Right cardiac atrium (tissue), 5 donors: ENCODE measurements around the gene ZNF521. TPM values are rescaled to one million over a fixed set of nuclear protein-coding genes. Genes with fewer than 3 reads are reported as not detected.
"Not testable (repeated sequence)": the region's sequence is repeated elsewhere in the genome, so short reads cannot be mapped to it uniquely, and the experiment has no call there.

Source experiments
- ATAC-seq, 2 donors: fragments of 200-7000 bp; cut with Tn5 transposase; one replicate each; pipeline versions ENCODE4 v1.8.0 to v1.9.1; 2020; ENCODE audit warnings: moderate library complexity in 2 of 2, mild to moderate bottlenecking in 1 of 2
- DNase-seq, 3 donors: peaks; one replicate each; pipeline ENCODE4 v3.0.0-alpha.2; 2020
- H3K27ac ChIP-seq: one replicate; pipeline ENCODE4 v1.5.1; 2013; ENCODE audit warnings: mild to moderate bottlenecking, low read length, control low read depth, moderate library complexity
- H3K27me3 ChIP-seq: one replicate; pipeline ENCODE4 v1.6.1; 2013; ENCODE audit not compliant: control insufficient read depth, insufficient read depth
- H3K4me1 ChIP-seq: one replicate; pipeline ENCODE4 v1.6.1; 2013; ENCODE audit warnings: low read length; ENCODE audit not compliant: control insufficient read depth, insufficient read depth
- H3K4me3 ChIP-seq: one replicate; pipeline ENCODE4 v1.5.1; 2013; ENCODE audit warnings: low read length, control low read depth
- H3K9me3 ChIP-seq: one replicate; pipeline ENCODE4 v1.6.1; 2013; ENCODE audit warnings: low read length; ENCODE audit not compliant: control insufficient read depth
- WGBS: extraction: QIAGEN DNeasy Blood & Tissue Kit; methylation state at CpG from one replicate; pipeline ENCODE4 v1.1.7; 2013; 5-methylcytosine and 5-hydroxymethylcytosine counted together
- intact Hi-C, 4 donors: fragments of 100-400 bp; cut with DNase I; formaldehyde crosslinking; loops; one replicate each; pipeline versions ENCODE4 v1.11.0 to v1.14.0; 2022 to 2023
- polyA plus RNA-seq: library from polyadenylated mRNA; stranded (reverse); fragments of 200-250 nt; gene quantifications from one replicate; pipeline ENCODE4 v1.2.3, GENCODE V29; 2013
- total RNA-seq, 4 donors: library from RNA; stranded (reverse); fragmentation: NEBNext Ultra II Directional; extraction: Animal tissue kit (Norgen Biotek cat#: 25700); gene quantifications; one replicate each; pipeline ENCODE4 v1.2.1, GENCODE V29; 2021
- donor health status: healthy with polysubstance abuse.
- donor health status: DM: no; HTN: yes; CAD: no.
- donor health status: DM: no; HTN: no; CAD: no.
- donor health status: DM: no; HTN: yes; CAD: no; lungs with severe emphysema.
- donor health status: DM: yes; HTN: yes; CAD: no.

ZNF521 gene
- total and polyA plus RNA-seq, 5 donors, result 7.2 to 54.5 (median 38.8) TPM

DNA sequence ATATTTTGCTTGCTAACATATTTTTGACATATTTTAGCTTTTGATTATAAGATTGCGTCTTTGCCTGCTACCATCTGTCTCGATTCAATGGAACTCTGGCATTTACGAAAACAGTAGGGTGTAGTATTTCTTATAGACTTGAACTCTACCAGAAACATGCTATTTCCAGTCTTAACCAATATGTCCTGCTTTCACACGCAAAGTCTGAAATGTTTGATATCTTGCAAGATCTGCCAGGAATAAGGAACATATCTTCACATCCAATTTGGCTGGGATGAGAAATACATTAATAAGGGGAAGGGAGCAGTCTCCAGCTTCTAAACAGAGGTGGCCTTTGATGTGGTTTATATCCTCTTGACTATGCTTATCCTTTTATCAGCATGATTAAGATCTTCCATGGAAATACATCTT, 299.4 kb downstream of the ZNF521 start:
- ATAC-seq (no peak), DNase-seq (no peak)
- Histone ChIP-seq H3K9me3 (no peaks in the 10 kb centered on the region), H3K27ac (no peak overlapping the region), H3K27me3 (no peaks in the 10 kb centered on the region), H3K4me1 (no peaks in the 10 kb centered on the region), H3K4me3 (no peak overlapping the region)
- intact Hi-C loops, result no loop called here
- 93% methylated on average over 4 of the region's 4 CpGs for WGBS

DNA sequence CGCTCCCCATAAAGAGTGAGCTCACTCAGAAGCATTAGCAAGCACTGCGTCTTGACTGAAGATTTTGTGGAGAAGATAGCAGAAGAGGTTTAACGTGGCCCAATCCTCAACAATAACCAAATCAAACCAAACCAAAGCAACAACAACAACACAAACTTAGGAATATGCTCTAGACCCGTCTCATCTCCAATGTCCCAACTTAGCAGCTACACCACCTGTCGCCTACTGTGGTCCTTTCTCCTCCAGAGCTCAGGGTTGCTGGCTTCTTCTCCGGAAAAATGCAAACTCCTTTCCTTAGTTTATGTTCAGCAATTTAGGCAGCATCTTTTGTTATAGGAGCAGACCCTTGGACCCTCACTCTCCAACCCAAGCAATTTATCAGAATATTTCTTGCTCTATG, 301.4 kb downstream of the ZNF521 start:
- Histone ChIP-seq H3K27me3 (no peaks in the 10 kb centered on the region), H3K27ac (no peak overlapping the region), H3K4me1 (no peaks in the 10 kb centered on the region), H3K4me3 (no peak overlapping the region), H3K9me3 (no peaks in the 10 kb centered on the region)
- intact Hi-C loops, result no loop called here
- no peak for ATAC-seq
- no peak for DNase-seq
- 92% methylated on average over 6 of the region's 6 CpGs for WGBS

DNA sequence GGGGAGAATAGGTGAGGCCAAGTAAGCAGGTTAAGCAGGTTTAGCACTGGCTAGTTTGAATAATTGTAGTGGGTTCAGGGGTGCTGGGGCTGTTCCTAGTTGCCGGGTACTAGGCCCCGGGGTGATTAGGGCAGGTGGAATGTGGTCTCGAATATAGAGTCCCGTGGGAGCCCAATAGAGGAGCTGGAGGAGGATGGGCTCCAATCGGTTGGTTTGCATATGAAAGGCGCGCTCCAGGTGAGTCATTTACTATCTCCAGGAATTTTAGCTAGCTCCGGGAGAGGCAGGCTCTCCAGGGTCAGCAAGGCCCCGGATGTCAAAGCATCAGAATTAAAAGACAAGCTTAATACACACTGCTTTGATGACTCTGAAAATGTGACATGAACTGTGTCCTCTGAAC, 304.0 kb downstream of the ZNF521 start:
- Histone ChIP-seq H3K27me3 (no peaks in the 10 kb centered on the region), H3K27ac (no peak overlapping the region), H3K4me1 (no peaks in the 10 kb centered on the region), H3K9me3 (no peaks in the 10 kb centered on the region), H3K4me3 (no peak overlapping the region)
- 65% methylated on average over 9 of the region's 9 CpGs for WGBS
- intact Hi-C loops, result loop anchor here in 1 of 4 donors (10.0 kb wide), 1 partner anchor 847 kb away; no protein-coding TSS in a partner anchor
- DNase-seq, result no peak
- ATAC-seq, result no peak

DNA sequence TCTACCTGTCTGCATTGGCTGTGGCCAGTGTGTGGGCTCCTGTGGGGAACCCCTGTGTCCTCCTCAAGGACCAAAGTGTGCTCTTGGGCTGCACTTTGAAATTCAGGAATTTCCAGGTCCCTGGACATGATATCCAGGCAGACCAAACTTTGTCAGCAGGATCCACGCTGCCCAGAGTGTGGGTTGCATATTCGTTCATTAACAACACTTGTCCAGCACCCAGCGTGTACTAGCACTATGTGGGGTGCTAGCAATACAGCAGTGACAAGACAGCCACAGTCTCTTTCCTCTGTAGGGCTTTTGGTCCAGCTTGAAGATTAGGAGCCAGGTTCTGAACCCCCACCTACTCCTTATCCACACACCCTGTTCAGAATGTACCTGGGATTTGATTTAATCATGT, 304.5 kb downstream of the ZNF521 start:
- ATAC-seq (no peak), DNase-seq (no peak)
- Histone ChIP-seq H3K4me1 (no peaks in the 10 kb centered on the region), H3K4me3 (no peak overlapping the region), H3K27ac (no peak overlapping the region), H3K9me3 (no peaks in the 10 kb centered on the region), H3K27me3 (no peaks in the 10 kb centered on the region)
- 93% methylated on average over 3 of the region's 3 CpGs for WGBS
- intact Hi-C loops, result loop anchor here in 1 of 4 donors (10.0 kb wide), 1 partner anchor 847 kb away; no protein-coding TSS in a partner anchor

DNA sequence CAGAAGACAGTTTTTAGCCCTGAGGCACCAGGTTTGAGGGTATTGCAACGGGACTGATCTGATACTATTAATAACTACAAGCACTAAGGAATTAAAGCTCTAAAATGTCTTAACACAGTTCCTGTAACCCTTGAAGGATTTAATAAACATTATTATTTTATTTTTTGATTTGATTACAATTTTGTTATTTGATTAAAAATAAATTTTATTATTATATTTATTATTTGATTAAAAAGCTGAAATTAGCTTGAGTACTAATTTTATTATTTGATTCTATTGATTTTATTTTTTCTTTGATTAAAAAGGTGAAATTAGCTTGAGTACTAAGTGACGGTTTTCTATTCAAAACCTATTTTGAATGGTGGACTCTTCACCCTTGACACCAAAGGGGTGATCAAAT, 307.3 kb downstream of the ZNF521 start:
- intact Hi-C loops, result loop anchor here in 1 of 4 donors (10.0 kb wide), 1 partner anchor 850 kb away; no protein-coding TSS in a partner anchor
- H3K27me3 ChIP-seq, result no peaks in the 10 kb centered on the region
- H3K4me3 ChIP-seq, result no peak overlapping the region
- H3K4me1 ChIP-seq, result no peaks in the 10 kb centered on the region
- no peaks in the 10 kb centered on the region for H3K9me3 ChIP-seq
- no peak overlapping the region for H3K27ac ChIP-seq
- 45% methylated on average over 2 of the region's 2 CpGs for WGBS
- ATAC-seq, result no peak
- DNase-seq, result no peak

DNA sequence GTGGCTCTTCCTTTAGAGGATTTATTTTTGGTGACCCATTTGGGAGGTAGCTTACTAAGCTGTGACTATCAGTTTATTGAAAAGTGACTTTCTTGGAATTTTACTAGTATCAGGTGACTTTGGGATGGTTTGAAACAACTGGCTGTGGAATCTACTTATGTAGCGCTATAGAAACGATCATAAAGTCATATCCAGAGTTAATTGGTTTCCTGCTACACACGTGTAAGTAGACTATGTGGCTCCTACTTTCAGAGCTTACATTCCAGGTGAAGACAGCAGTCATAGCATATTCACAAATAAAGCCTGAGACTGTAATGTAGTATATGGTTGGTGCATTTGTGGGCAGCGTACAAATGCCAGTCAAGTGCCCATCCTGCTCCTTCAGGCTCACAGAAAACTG, 308.9 kb downstream of the ZNF521 start:
- DNase-seq (no peak), ATAC-seq (no peak)
- H3K27ac ChIP-seq, result no peak overlapping the region
- H3K4me3 ChIP-seq, result no peak overlapping the region
- intact Hi-C loops, result loop anchor here in 1 of 4 donors (10.0 kb wide), 1 partner anchor 852 kb away; no protein-coding TSS in a partner anchor
- H3K4me1 ChIP-seq, result no peaks in the 10 kb centered on the region
- 82% methylated on average over 4 of the region's 4 CpGs for whole genome bisulfite sequencing
- H3K27me3 ChIP-seq, result no peaks in the 10 kb centered on the region
- no peaks in the 10 kb centered on the region for H3K9me3 ChIP-seq

DNA sequence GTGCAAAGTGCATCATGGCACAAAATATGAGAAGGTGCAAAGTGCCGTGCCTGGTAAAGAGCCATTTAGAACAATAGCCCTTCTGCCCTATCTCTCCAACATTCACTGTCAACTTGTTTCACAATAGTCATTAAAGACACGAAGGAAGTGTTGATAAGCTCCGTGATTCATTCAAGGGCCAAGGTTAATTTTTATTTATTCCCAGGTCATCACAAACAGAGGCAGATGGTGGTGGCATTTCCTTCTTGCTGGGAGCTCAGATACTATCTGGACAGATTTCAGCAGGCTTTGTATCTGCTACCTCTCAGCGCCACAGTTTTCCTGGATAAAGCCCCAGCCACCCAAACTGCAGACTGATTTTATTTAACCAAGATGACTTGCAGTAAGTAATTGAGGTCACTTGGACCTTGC, 309.3 kb downstream of the ZNF521 start:
- intact Hi-C loops, result loop anchor here in 1 of 4 donors (10.0 kb wide), 1 partner anchor 852 kb away; no protein-coding TSS in a partner anchor
- DNase-seq (no peak), ATAC-seq (peak; percentile 63 to 72)
- Histone ChIP-seq H3K9me3 (no peaks in the 10 kb centered on the region), H3K4me3 (no peak overlapping the region), H3K27me3 (no peaks in the 10 kb centered on the region), H3K4me1 (no peaks in the 10 kb centered on the region), H3K27ac (no peak overlapping the region)
- 20% methylated on average over 4 of the region's 4 CpGs for WGBS

DNA sequence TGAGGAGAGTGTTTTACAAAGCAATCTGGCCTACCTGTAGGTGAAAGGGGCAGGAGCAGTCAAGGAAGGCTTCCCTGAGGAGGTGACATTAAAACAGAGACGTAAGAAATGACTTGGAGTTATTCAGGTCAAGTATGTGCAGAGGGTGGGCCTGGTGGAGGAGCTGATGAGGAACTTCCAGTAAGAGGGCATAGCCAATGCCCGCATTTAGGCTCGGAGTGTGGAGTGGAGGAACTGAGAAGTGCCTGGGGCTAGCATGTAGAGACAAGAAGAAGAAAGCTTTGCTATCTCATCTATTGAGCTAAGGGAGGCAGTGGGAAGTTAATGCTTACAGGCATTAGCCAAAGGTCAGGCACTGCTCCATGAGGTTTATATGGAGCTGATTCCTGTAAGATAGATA, 312.2 kb downstream of the ZNF521 start:
- Histone ChIP-seq H3K4me3 (no peak overlapping the region), H3K9me3 (no peaks in the 10 kb centered on the region), H3K27ac (no peak overlapping the region), H3K4me1 (no peaks in the 10 kb centered on the region), H3K27me3 (no peaks in the 10 kb centered on the region)
- WGBS, result 94% methylated on average over 3 of the region's 3 CpGs
- intact Hi-C loops, result loop anchor here in 1 of 4 donors (10.0 kb wide), 1 partner anchor 855 kb away; no protein-coding TSS in a partner anchor
- DNase-seq (no peak), ATAC-seq (no peak)

DNA sequence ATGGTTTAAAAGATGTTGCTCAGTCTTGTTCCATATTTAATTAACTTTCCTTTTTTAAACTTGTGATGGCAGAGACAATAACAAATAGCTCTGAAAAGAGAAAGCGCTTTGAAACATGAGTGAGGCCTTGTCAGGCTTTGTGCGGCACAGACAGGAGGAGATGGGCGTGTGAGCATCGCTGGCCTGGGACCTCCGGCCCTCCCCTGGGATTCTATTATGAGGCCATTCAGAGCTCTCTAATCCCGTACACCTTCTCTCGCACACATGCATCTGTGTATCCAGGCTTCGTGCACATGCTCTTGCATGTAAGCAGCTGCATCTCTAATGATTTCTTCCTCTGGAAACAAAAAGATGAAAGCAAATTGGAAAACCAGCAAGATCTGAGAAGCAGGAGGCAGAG, 313.7 kb downstream of the ZNF521 start:
- no peak overlapping the region for H3K27ac ChIP-seq
- no peaks in the 10 kb centered on the region for H3K4me1 ChIP-seq
- H3K27me3 ChIP-seq, result no peaks in the 10 kb centered on the region
- DNase-seq, result no peak
- no peaks in the 10 kb centered on the region for H3K9me3 ChIP-seq
- WGBS, result 96% methylated on average over 8 of the region's 8 CpGs
- no peak for ATAC-seq
- H3K4me3 ChIP-seq, result no peak overlapping the region
- intact Hi-C loops, result no loop called here

DNA sequence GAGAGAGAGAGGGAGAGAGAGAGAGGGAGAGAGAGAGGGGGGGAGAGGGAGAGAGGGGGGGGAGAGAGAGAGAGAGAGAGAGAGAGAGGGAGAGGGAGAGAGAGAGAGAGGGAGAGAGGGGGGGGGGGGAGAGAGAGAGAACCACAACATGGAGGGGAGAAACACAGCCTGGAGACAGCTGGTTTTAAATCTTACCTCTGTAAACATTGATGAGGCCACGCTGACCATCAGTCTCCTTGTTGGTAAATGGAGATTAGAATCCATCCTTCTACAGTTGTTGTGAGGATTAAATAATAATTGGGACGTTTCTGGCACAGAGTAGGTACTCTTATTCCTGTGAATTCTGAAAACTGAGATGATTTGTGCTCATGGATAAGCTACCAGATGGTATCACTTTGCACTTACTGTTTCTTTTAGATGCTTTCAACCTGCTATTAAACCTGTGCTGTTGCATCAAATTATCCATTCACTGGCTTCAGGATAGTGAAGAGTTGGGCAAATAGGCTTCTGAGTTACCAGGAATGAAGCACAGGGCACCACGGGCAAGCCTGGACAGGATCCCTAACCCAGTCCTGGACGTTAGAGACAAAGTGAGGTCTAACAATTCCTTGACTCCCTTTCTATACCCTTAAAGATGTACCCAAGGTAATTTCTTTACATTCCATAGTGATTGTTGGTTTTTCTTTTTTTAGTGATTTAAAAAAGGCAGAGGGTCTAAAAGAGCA, 318.1 kb downstream of the ZNF521 start:
- Histone ChIP-seq H3K4me3 (no peak overlapping the region), H3K4me1 (no peaks in the 10 kb centered on the region), H3K27me3 (no peaks in the 10 kb centered on the region), H3K9me3 (no peaks in the 10 kb centered on the region), H3K27ac (no peak overlapping the region)
- DNase-seq (no peak), ATAC-seq (no peak)
- 80% methylated on average over 4 of the region's 4 CpGs for WGBS
- intact Hi-C loops, result no loop called here

DNA sequence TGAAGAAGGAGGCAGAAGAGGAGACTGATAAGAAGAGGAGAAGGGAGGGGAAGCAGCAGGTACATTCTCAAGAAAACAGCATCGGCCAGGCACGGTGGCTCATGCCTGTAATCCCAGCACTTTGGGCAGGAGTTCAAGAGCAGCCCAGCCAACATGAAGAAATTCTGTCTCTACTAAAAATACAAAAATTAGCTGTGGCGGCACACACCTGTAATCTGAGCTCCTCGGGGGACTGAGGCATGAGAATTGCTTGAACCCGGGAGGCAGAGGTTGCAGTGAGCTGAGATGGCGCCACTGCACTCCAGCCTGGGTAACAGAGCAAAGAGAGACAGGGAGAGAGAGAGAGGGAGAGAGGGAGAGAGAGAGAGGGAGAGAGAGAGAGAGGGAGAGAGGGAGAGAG, 318.8 kb downstream of the ZNF521 start:
- H3K9me3 ChIP-seq, H3K27me3 ChIP-seq, DNase-seq, H3K27ac ChIP-seq, H3K4me3 ChIP-seq, H3K4me1 ChIP-seq, ATAC-seq, intact Hi-C loops: not testable (repeated sequence)
- 49% methylated on average over 6 of the region's 6 CpGs for WGBS
